K562 (cell line): ENCODE results near the gene ZMIZ1. TPM values are rescaled to one million over a fixed set of nuclear protein-coding genes. Genes with fewer than 3 reads are reported as not detected.

Experiments
- ATAC-seq: fragments of 200-7000 bp; cut with Tn5 transposase; 3 replicates; pipeline ENCODE4 v1.9.1; 2020; ENCODE audit warnings: moderate library complexity
- BruUV-seq: library from RNA; stranded (reverse); fragments of 400-500 nt; replicated peaks from 2 replicates; lab custom pipeline; 2021; lab: Mats Ljungman, UMichigan
- CTCF ChIA-PET: fragments of 300-600 bp; formaldehyde crosslinking; extraction: SDS; loops from one replicate; lab custom pipeline; 2021; ENCODE audit warnings: low intra/inter-chr PET ratio; lab: Yijun Ruan, JAX
- POLR2A ChIA-PET: fragments of 300-600, 350-650 bp; sonication (Branson Sonifier 250); formaldehyde crosslinking; extraction: SDS; loops from one replicate; lab custom pipeline; 2021; ENCODE audit warnings: antibody characterized with exemption, inconsistent platforms; lab: Yijun Ruan, JAX
- DNase-seq, 4 experiments: peaks; one replicate each; pipeline versions ENCODE4 v3.0.0 to v3.0.0-alpha.2; 2011 to 2018; ENCODE audit warnings: low spot score in 3 of 4, mixed read lengths in 3 of 4; ENCODE audit errors: extremely low read depth in 1 of 4
- FAIRE-seq: peaks from 2 replicates; lab custom pipeline; 2011; peaks lifted over from hg19 to GRCh38; lab: Jason Lieb, UNC
- H2AFZ ChIP-seq: 2 replicates; pipeline ENCODE4 v1.6.0; 2011; ENCODE audit warnings: low read depth, low read length, control low read depth, inconsistent platforms
- H3K27ac ChIP-seq: fragments of 200-600 bp; 3 replicates; pipeline ENCODE4 v1.8.0; 2011; ENCODE audit warnings: low read depth, mild to moderate bottlenecking, control low read depth, inconsistent platforms, low read length, moderate library complexity, mixed read lengths; ENCODE audit errors: extremely low read depth
- H3K27me3 ChIP-seq, 2 experiments: fragments of 300-600 bp in 1 of 2; 2 replicates in 1 of 2; 3 replicates in 1 of 2; pipeline versions ENCODE4 v1.6.0 to v1.8.0; 2011; ENCODE audit warnings: inconsistent platforms in 2 of 2, low read length in 2 of 2, mild to moderate bottlenecking in 1 of 2, mixed read lengths in 1 of 2, moderate library complexity in 1 of 2; ENCODE audit not compliant: control insufficient read depth in 2 of 2, insufficient read depth in 2 of 2
- H3K36me3 ChIP-seq: fragments of 300-600 bp; 3 replicates; pipeline ENCODE4 v1.8.0; 2011; ENCODE audit warnings: mild to moderate bottlenecking, low read length, inconsistent platforms; ENCODE audit not compliant: control insufficient read depth, insufficient read depth
- H3K4me1 ChIP-seq, 2 experiments: fragments of 200-600 bp in 1 of 2; replicated peaks in 1 of 2; 2 replicates in 1 of 2; 3 replicates in 1 of 2; pipeline versions ENCODE4 v1.5.1 to v1.8.0; 2011; ENCODE audit warnings: inconsistent platforms in 2 of 2, low read length in 2 of 2, mild to moderate bottlenecking in 1 of 2, mixed read lengths in 1 of 2, moderate library complexity in 1 of 2; ENCODE audit not compliant: control insufficient read depth in 2 of 2, insufficient read depth in 2 of 2
- H3K4me2 ChIP-seq: 2 replicates; pipeline ENCODE4 v1.6.1; 2011; ENCODE audit warnings: low read length, control low read depth, inconsistent platforms, mixed read lengths; ENCODE audit not compliant: insufficient read depth
- H3K4me3 ChIP-seq: fragments of 200-600 bp; sonication (generic), shearing (Covaris generic); 2 replicates; pipeline ENCODE4 v1.5.1; 2016; ENCODE audit warnings: control low read depth, inconsistent platforms
- H3K79me2 ChIP-seq: fragments of 200-600 bp; 3 replicates; pipeline ENCODE4 v1.8.0; 2011; ENCODE audit warnings: low read length, inconsistent platforms; ENCODE audit not compliant: control insufficient read depth, insufficient read depth
- H3K9ac ChIP-seq, 2 experiments: 2 replicates each; pipeline versions ENCODE4 v1.6.0 to v1.6.1; 2011; ENCODE audit warnings: low read depth in 2 of 2, low read length in 2 of 2, control low read depth in 1 of 2, inconsistent platforms in 1 of 2, mild to moderate bottlenecking in 1 of 2, mixed read lengths in 1 of 2; ENCODE audit not compliant: insufficient read depth in 1 of 2
- H3K9me1 ChIP-seq: one replicate; pipeline ENCODE4 v1.6.0; 2011; ENCODE audit warnings: inconsistent platforms, mild to moderate bottlenecking, low read length, moderate library complexity; ENCODE audit not compliant: control insufficient read depth, insufficient read depth
- H3K9me3 ChIP-seq: replicated peaks from 2 replicates; pipeline ENCODE4 v1.5.1; 2011; ENCODE audit warnings: low read depth, low read length, inconsistent platforms; ENCODE audit not compliant: control insufficient read depth, insufficient read depth
- H4K20me1 ChIP-seq: replicated peaks from 2 replicates; pipeline ENCODE4 v1.6.1; 2011; ENCODE audit warnings: low read length, inconsistent platforms, mixed read lengths; ENCODE audit not compliant: control insufficient read depth, insufficient read depth
- RBM22 ChIP-seq: fragments of 200-400 bp; formaldehyde crosslinking; IDR thresholded peaks from 2 replicates; pipeline ENCODE4 v1.6.1; 2018; ENCODE audit warnings: low read length, low read depth; ENCODE audit not compliant: poor library complexity, severe bottlenecking
- SMARCE1 ChIP-seq: fragments of 450-650 bp; IDR thresholded peaks from 2 replicates; pipeline ENCODE4 v1.7.1; 2016; ENCODE audit warnings: mild to moderate bottlenecking
- ZNF785 ChIP-seq: fragments of 250-450 bp; sonication (Bioruptor Pico); IDR thresholded peaks from 2 replicates; pipeline ENCODE4 v1.4.0; 2020; ENCODE audit warnings: mild to moderate bottlenecking
- WGBS: fragments of 100-300 bp; shearing (Covaris generic); methylation state at CpG from one replicate; pipeline ENCODE4 v1.1.6; 2016; ENCODE audit warnings: low coverage, mixed read lengths; ENCODE audit not compliant: insufficient coverage; ENCODE audit errors: missing lambda C conversion rate; 5-methylcytosine and 5-hydroxymethylcytosine counted together
- in situ Hi-C: fragments of 300-500 bp; cut with MboI; formaldehyde crosslinking; loops from 4 replicates; pipeline ENCODE4 v1.15.0; 2018; ENCODE audit warnings: inconsistent platforms, mixed read lengths
- intact Hi-C: fragments of 100-400 bp; cut with micrococcal nuclease; formaldehyde crosslinking; loops from 2 replicates; pipeline ENCODE4 v1.14.2; 2022
- polyA plus RNA-seq, 8 experiments: library from polyadenylated mRNA; depleted of rRNA in 4 of 8; stranded (reverse) in 5 of 8; unstranded in 3 of 8; fragments of >200 nt; fragmentation: Nextera tagmentation in 2 of 8; fragmentation: Illumina TruSeq in 1 of 8; extraction: Ambion mirVana in 2 of 8; extraction: Trizol in 1 of 8; gene quantifications; 2 replicates each; pipeline versions ENCODE4 v1.2.1 to v1.2.3, GENCODE V29; 2011 to 2014; ENCODE audit warnings: inconsistent platforms in 1 of 8, missing spikeins in 1 of 8
- total RNA-seq, 7 experiments: library from RNA; depleted of rRNA in 6 of 7; stranded (reverse); fragments of >200 nt in 6 of 7; fragmentation: Illumina TruSeq in 2 of 7; extraction: Trizol in 2 of 7; gene quantifications; 2 replicates each; pipeline versions ENCODE4 v1.2.1 to v1.2.3, GENCODE V29; 2011 to 2021; ENCODE audit warnings: low replicate concordance in 1 of 7
- TF ChIP-seq, protein P1 (sequence below): sonication (generic); formaldehyde crosslinking; IDR thresholded peaks from 2 replicates; pipeline ENCODE4 v1.8.1; 2023; ENCODE audit warnings: mild to moderate bottlenecking, missing genetic modification reagents

The ZMIZ1 gene
- total and polyA plus RNA-seq, 9 of the 15 experiments (the other 6 are each of a cell fraction or from before 2014, with no cell fraction given), result 1.0 to 37.3 (median 4.3) TPM

DNA sequence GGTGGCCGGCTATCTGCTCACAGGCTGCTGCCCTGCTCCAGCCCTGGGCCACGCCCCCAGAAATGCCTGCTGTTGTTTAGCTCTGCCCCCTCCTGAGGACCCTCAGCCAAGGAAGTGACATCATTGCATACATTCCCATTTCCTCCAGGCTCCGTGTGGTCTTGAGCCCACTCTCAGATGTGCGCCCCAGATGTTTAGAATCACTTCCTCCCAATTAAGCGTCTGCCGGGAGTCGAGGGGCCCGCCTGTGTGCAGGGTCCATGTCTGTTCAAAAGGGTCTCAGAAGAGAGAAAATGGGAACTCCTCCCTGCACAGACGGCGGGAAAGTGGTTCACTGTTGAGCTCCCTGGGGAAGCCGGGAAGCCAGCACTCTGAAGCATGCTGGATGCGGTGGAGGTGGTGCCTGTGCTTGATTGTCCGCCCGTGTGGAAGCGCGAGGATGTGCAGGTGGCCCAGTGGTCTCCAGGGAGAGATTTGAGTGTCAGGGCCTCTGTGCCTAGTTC lies 161.6 kb downstream of the ZMIZ1 start:
- in situ Hi-C loops, result no loop called here
- no TSS peak for BruUV-seq
- ChIA-PET CTCF (no interaction called here), POLR2A (interaction anchor here (1.7 kb wide), 1 partner anchor 9 kb away, joined by 5 read pairs; no protein-coding TSS in a partner anchor)
- Histone ChIP-seq H3K4me1 (peaks cover 0 to 4% of the 10 kb centered on the region in 2 experiments; a peak in 1 of 5 replicates), H3K27ac (no peak overlapping the region), H3K27me3 (no peaks in the 10 kb centered on the region)
- DNase-seq, result no peak
- intact Hi-C loops, result no loop called here
- TF ChIP-seq SMARCE1, result no peak
- TF ChIP-seq ZNF785 (CRISPR knock-in tag), result no peak
- TF ChIP-seq, protein P1, sequence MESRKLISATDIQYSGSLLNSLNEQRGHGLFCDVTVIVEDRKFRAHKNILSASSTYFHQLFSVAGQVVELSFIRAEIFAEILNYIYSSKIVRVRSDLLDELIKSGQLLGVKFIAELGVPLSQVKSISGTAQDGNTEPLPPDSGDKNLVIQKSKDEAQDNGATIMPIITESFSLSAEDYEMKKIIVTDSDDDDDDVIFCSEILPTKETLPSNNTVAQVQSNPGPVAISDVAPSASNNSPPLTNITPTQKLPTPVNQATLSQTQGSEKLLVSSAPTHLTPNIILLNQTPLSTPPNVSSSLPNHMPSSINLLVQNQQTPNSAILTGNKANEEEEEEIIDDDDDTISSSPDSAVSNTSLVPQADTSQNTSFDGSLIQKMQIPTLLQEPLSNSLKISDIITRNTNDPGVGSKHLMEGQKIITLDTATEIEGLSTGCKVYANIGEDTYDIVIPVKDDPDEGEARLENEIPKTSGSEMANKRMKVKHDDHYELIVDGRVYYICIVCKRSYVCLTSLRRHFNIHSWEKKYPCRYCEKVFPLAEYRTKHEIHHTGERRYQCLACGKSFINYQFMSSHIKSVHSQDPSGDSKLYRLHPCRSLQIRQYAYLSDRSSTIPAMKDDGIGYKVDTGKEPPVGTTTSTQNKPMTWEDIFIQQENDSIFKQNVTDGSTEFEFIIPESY (CRISPR knock-in tag), result peak; percentile 86; the same call in 1 of the 2 replicates
- peak; percentile 17 for TF ChIP-seq RBM22
- TF ChIP-seq, all 486 proteins: peak for 2
- H3K9me1 ChIP-seq, result no peaks in the 10 kb centered on the region
- ATAC-seq (no peak), FAIRE-seq (no peak)
- H3K9ac ChIP-seq, result no peak overlapping the region
- H3K4me3 ChIP-seq, result no peak overlapping the region
- WGBS, result 82% methylated on average over 13 of the region's 16 CpGs
- H2AFZ ChIP-seq, result no peak overlapping the region
- H4K20me1 ChIP-seq, result peaks cover 5% of the 10 kb centered on the region; the same call in 1 of the 2 replicates
- H3K4me2 ChIP-seq, result no peak overlapping the region
- H3K79me2 ChIP-seq, result no peaks in the 10 kb centered on the region
- no peaks in the 10 kb centered on the region for H3K9me3 ChIP-seq
- H3K36me3 ChIP-seq, result peaks cover 23% of the 10 kb centered on the region; the same call in 2 of the 3 replicates
